Transverse colon (tissue), 4 donors: ENCODE data around the gene SLC39A11.

ENCODE experiments used
- CTCF ChIP-seq, 5 experiments: fragments of 200-600 bp in 3 of 5; fragments of 450-650 bp in 2 of 5; sonication (generic) in 3 of 5; IDR thresholded peaks; 1 replicate in 2 of 5; 2 replicates in 3 of 5; pipeline ENCODE4 v1.5.1; 2016 to 2017; ENCODE audit warnings: antibody characterized with exemption in 5 of 5, inconsistent platforms in 3 of 5, mild to moderate bottlenecking in 2 of 5, moderate library complexity in 1 of 5
- EP300 ChIP-seq: sonication (generic); formaldehyde crosslinking; IDR thresholded peaks from one replicate; pipeline ENCODE4 v1.6.1; 2017; ENCODE audit warnings: antibody characterized with exemption, low read depth
- POLR2A ChIP-seq: fragments of 450-650 bp; IDR thresholded peaks from one replicate; pipeline ENCODE4 v1.6.1; 2016; ENCODE audit warnings: antibody characterized with exemption, mild to moderate bottlenecking, moderate library complexity
- POLR2AphosphoS5 ChIP-seq, 3 donors: sonication (generic); formaldehyde crosslinking; IDR thresholded peaks; one replicate each; pipeline ENCODE4 v1.6.1; 2016; ENCODE audit warnings: antibody characterized with exemption in 3 of 3

GRCh38 chr17:72822358-72823023 is 270.0 kb downstream of the SLC39A11 start:
- TF ChIP-seq CTCF (IDR thresholded peaks at IDR 0.05) (no peak), POLR2A (no peak), POLR2AphosphoS5 (IDR thresholded peaks at IDR 0.05) (no peak), EP300 (no peak)
